Purkinje cell (primary cell): ENCODE measurements around the gene NEK8. TPM values are rescaled to one million over a fixed set of nuclear protein-coding genes. Genes with fewer than 3 reads are reported as not detected.

Source experiments
- polyA plus RNA-seq: library from polyadenylated mRNA; unstranded; fragments of >200 nt; fragmentation: Nextera tagmentation; gene quantifications from 2 replicates; pipeline ENCODE4 v1.2.1, GENCODE V29; 2014

NEK8 gene
- 2.3 TPM in 1 of 2 replicates, not detected in the other for polyA plus RNA-seq

DNA sequence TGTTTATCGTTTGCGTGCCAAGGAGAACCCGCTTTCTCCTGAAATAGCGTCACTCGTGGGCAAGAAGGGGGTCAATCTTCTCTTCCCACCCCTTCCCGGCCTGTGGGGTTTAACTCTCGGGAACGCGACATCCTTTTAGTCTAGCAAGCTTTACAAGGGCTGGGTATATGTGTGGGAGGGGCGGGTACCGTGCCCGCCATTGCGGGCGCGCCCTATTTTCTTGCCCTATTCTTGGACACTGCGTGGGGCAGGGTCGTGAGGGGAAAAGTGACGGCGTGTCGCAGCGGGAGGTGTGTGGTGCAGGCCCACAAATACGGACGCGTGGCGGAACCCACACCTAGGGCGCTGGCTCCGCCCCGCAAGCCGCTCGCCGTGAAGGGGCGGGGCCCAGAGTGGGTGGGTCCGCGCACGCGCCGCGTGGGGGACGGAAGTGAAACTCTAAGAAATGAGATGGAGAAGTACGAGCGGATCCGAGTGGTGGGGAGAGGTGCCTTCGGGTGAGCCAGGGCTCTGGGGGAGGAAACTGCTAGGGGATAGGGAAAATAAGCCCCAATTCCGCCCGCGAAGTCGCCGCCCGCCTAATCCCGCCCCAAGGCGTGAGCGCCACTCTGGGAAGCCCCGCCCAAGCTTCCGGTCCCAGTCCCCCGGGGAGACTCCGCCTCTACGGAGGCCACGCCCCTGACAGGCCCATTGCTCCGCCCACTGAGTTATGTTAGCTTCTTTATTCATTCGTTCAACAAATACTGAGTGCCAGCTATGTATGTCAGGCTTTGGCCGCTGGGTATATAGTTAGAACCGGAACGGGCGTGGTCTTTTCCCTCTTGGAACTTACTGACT lies at the start of gene NEK8:
Gene NEK8 (plus strand): TSS at position 425 of the 837 bp plus-strand sequence. CDS start 26 bp downstream, at position 451.

DNA sequence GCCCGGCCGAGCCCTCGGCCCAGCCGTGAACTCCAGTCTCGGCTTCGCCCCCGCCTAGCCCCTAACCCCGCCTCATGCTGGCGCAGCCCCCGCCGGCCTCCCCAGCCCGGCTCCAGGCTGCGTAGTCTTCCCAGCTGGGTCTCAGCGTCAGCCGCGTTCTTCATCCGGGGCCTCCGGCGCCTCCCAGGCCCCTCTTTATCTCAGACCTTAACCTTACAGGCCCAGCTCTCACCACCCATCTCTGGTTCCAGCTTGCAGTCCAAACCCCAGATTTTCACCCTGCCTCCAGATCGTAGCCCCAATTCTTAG lies 16.9 kb upstream of the NEK8 start, which contains the start of gene PROCA1:
Gene PROCA1 (minus strand): TSS at position 166 of the 309 bp plus-strand sequence. CDS start 228 bp downstream, outside the sequence.

DNA sequence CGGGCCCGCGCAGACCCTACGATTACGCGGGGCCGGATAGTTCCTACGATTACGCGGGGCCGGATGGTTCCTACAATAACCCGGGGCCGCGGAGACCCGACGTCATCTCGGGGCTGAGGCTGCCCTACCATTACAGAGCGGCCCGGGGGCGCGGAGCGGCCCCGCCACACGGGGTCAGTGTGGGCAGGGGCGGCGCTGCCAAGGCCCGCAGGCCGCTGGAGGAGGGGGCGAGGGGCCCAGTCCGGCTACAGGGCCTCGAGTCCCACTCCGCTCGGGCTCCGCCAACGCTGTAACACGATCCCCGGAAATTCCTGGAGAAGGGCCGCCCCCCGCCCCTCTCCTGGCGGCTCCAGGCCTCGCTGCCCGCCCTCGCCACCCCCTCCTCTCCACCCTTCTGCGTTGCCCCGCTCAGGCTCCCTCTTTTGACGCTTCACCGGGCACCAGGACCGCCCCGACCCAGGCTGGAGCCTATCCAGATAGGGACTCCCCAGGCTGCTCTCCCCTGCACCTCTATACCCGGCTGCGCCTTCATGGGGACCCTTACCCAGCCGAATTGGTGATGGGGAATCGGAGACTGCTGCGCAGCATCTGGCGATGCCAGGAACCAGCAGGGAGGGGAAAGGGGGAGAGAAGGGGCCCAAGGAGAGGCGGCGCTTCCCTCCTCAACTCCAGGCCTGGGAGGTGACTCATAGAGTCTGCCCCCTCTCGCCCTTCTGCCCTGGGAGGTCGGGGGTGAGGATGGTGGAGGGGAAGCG lies 10.8 kb upstream of the NEK8 start, which contains the start of gene RAB34:
Gene RAB34 (minus strand): TSS at position 291 of the 755 bp plus-strand sequence. CDS start 602 bp downstream, outside the sequence.

DNA sequence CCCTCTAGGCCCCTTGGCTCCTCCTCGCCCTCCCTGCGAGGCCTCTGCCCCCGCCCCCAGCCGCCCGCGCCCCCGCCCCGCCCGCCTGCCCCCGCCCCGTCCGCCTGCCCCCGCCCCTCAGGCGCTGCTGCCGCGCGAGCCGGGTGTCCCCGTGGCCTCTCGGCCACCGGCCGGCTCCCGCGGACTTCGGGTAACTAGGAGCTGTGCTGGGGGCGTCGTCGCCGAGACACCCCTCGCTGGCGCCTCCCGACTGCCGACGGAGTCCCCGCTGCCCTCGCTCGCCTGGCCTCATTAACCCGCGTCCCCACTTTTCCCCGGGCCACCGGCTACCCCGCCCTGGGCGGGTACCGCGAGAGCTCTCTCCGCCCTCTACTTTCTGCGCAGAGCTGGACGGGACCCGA lies 2.4 kb upstream of the NEK8 start, which contains the start of gene TLCD1:
Gene TLCD1 (minus strand): TSS at position 8 of the 401 bp plus-strand sequence. CDS start 136 bp downstream, outside the sequence.

DNA sequence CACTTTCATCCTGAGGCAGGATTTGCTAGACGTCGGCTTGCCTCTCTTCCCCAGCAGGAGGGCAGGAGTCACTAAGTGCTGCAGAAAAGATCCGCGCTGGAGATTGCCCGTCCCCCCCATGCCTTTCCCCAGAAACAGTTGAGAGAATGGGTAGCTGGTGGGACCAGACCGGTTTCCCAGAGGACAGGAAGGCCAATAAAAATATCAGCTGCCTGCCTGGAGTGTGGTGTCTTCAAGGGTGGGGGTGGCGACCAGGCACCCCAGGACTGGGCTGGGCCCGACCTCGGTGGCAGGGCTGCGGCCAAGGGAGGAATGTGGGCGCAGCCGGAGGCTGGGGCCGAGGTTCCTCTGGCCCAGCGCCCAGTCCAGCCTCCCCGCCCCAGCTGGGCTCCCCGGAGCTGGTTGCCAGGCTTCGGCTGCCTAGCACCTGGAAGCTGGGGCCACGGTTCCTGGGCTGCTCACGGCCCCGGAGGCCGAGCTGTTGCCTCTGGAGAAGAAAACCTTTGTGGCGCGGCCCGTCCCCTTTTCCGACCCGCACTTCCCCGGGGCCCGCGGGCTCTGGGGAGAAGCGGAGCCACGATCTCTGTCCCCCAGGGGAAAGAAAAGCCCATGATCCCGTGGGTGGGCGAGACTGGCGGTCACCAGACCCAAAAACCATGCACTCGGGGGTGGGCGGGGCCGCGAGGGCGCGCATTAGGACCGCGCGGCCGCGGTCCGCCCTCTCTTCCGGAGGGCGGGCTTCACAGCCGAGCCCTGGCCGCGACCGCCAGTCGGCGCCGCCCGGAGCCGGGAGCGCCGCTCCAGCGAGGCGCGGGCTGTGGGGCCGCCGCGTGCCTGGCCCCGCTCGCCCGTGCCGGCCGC lies 14.9 kb downstream of the NEK8 start, which contains the start of gene TRAF4:
Gene TRAF4 (plus strand): TSS at position 769 of the 861 bp plus-strand sequence. CDS start 102 bp downstream, outside the sequence.

Other genes with a start within 250 kb of the NEK8 start
- gene FOXN1, start 222.4 kb upstream of the NEK8 start, polyA plus RNA-seq: not detected in 2 replicates
- 12.3 and 30.0 TPM in 2 replicates for gene UNC119, start 176.2 kb upstream of the NEK8 start, polyA plus RNA-seq
- gene PIGS, start 157.3 kb upstream of the NEK8 start, polyA plus RNA-seq: 60.9 and 88.9 TPM in 2 replicates
- gene ALDOC, start 151.9 kb upstream of the NEK8 start, polyA plus RNA-seq: 19,909 and 22,599 TPM in 2 replicates
- 202 and 262 TPM in 2 replicates for gene SPAG5, start 129.8 kb upstream of the NEK8 start, polyA plus RNA-seq
- 9.8 and 10.9 TPM in 2 replicates for gene RSKR, start 114.6 kb upstream of the NEK8 start, polyA plus RNA-seq
- 4.0 and 4.4 TPM in 2 replicates for gene BLTP2, start 83.6 kb upstream of the NEK8 start, polyA plus RNA-seq
- gene SDF2, start 66.9 kb upstream of the NEK8 start, polyA plus RNA-seq: 174 and 197 TPM in 2 replicates
- 17.7 and 23.4 TPM in 2 replicates for gene SUPT6H, start 66.6 kb upstream of the NEK8 start, polyA plus RNA-seq
- 0.74 and 1.7 TPM in 2 replicates for gene PROCA1, start 16.9 kb upstream of the NEK8 start, polyA plus RNA-seq
- gene RAB34, start 10.9 kb upstream of the NEK8 start, polyA plus RNA-seq: 4.9 and 7.8 TPM in 2 replicates
- gene RPL23A, start 8.8 kb upstream of the NEK8 start, polyA plus RNA-seq: 1,067 and 1,205 TPM in 2 replicates
- gene TLCD1, start 2.6 kb upstream of the NEK8 start, polyA plus RNA-seq: 3.3 and 3.5 TPM in 2 replicates
- gene TRAF4, start 15.2 kb downstream of the NEK8 start, polyA plus RNA-seq: 0.57 TPM in 1 of 2 replicates, not detected in the other
- 10.6 and 11.9 TPM in 2 replicates for gene FAM222B, start 114.0 kb downstream of the NEK8 start, polyA plus RNA-seq
- 43.5 and 54.3 TPM in 2 replicates for gene ERAL1, start 126.2 kb downstream of the NEK8 start, polyA plus RNA-seq
- 12.4 and 26.7 TPM in 2 replicates for gene FLOT2, start 168.9 kb downstream of the NEK8 start, polyA plus RNA-seq
- gene DHRS13, start 174.3 kb downstream of the NEK8 start, polyA plus RNA-seq: 3.5 and 4.2 TPM in 2 replicates
- gene PHF12, start 222.7 kb downstream of the NEK8 start, polyA plus RNA-seq: 3.7 and 6.0 TPM in 2 replicates